Stimulated activated CD4-positive, alpha-beta T cell treated with anti-CD3 and anti-CD28 coated beads, Interleukin-4, amount 100 ng/mL, for 4 hours (primary cell): ENCODE results near the gene NDUFA12.

ENCODE experiments used
- DNase-seq, 2 experiments: peaks; one replicate each; pipeline ENCODE4 v3.0.0-alpha.2; 2020

Gene NDUFA12

GRCh38 chr12:94930772-94931171 lies 72.7 kb downstream of the NDUFA12 start:
- DNase-seq = no peak

GRCh38 chr12:94930216-94930654 lies 73.3 kb downstream of the NDUFA12 start:
- DNase-seq = no peak

- DNase-seq = no peak
These were observed 73.7 kb downstream of the NDUFA12 start for GRCh38 chr12:94929780-94930179.

GRCh38 chr12:94925729-94926128 lies 77.8 kb downstream of the NDUFA12 start:
- DNase-seq = no peak

GRCh38 chr12:94925206-94925605 lies 78.3 kb downstream of the NDUFA12 start:
- DNase-seq = no peak

GRCh38 chr12:94922561-94922960 lies 80.9 kb downstream of the NDUFA12 start:
- DNase-seq = no peak
